ENCODE measurements around the gene CUX1. TPM values are rescaled to one million over a fixed set of nuclear protein-coding genes. Genes with fewer than 3 reads are reported as not detected.

Gene CUX1
- total RNA-seq, 1 experiment from 2014 or later: 47.6 TPM

GRCh38 chr7:102096706-102097427 is 279.4 kb downstream of the CUX1 start:
- no TSS peak for BruUV-seq (replicated peaks)
- no peak for DNase-seq (ENCODE audit: unreplicated experiment)
- TF ChIP-seq, protein P1, sequence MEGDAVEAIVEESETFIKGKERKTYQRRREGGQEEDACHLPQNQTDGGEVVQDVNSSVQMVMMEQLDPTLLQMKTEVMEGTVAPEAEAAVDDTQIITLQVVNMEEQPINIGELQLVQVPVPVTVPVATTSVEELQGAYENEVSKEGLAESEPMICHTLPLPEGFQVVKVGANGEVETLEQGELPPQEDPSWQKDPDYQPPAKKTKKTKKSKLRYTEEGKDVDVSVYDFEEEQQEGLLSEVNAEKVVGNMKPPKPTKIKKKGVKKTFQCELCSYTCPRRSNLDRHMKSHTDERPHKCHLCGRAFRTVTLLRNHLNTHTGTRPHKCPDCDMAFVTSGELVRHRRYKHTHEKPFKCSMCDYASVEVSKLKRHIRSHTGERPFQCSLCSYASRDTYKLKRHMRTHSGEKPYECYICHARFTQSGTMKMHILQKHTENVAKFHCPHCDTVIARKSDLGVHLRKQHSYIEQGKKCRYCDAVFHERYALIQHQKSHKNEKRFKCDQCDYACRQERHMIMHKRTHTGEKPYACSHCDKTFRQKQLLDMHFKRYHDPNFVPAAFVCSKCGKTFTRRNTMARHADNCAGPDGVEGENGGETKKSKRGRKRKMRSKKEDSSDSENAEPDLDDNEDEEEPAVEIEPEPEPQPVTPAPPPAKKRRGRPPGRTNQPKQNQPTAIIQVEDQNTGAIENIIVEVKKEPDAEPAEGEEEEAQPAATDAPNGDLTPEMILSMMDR (IDR thresholded peaks at IDR 0.05; ENCODE audit: unreplicated experiment): no peak
- ChIA-PET POLR2A (interaction anchor here (0.6 kb wide), 1 partner anchor 180 kb away, joined by 3 read pairs; no protein-coding TSS in a partner anchor), CTCF (no interaction called here)
- H3K9me3 Mint-ChIP-seq (ENCODE audit: unreplicated experiment): no peaks in the 10 kb centered on the region
- H3K27ac Mint-ChIP-seq (ENCODE audit: low read depth, unreplicated experiment): no peak overlapping the region
- no peaks in the 10 kb centered on the region for H3K4me1 Mint-ChIP-seq (ENCODE audit: insufficient read depth, unreplicated experiment)
- intact Hi-C loops (cut with micrococcal nuclease): no loop called here
- H3K36me3 Mint-ChIP-seq (ENCODE audit: insufficient read depth, unreplicated experiment): peaks cover 32% of the 10 kb centered on the region
- no peaks in the 10 kb centered on the region for H3K27me3 Mint-ChIP-seq (ENCODE audit: insufficient read depth, unreplicated experiment)
- H3K4me3 Mint-ChIP-seq (ENCODE audit: unreplicated experiment): no peak overlapping the region

DNA sequence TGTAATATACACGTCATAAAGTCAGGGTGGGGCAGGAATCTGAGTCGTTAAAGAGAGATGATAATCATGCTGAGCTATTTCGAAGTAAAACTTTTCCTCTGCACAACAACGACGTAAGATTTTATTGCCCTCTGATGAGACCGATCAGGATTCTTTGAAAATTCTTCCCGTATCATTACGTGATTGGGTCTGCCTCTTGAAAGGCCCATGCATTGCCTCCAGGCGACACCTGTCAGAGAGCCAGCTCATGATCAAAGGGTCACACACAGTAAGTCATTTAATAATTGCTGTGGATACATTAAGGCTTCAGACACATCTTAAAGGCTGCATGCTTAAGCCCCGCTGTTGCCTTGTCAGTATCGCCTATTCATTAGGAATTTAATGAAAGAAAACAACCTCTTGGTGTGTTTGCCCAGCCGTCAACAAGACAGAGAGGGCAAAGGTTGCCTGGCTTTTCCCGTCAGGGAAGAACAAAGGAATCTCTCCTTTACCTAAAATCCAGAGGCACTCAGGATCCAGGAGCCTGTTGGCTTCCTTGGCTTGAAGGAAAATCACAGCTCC is 280.3 kb downstream of the CUX1 start:
- no peak overlapping the region for H3K27ac Mint-ChIP-seq (ENCODE audit: low read depth, unreplicated experiment)
- ChIA-PET POLR2A (no interaction called here), CTCF (no interaction called here)
- no peak overlapping the region for H3K4me3 Mint-ChIP-seq (ENCODE audit: unreplicated experiment)
- DNase-seq (ENCODE audit: unreplicated experiment): no peak
- TF ChIP-seq, protein P1 (IDR thresholded peaks at IDR 0.05; ENCODE audit: unreplicated experiment): no peak
- H3K36me3 Mint-ChIP-seq (ENCODE audit: insufficient read depth, unreplicated experiment): peaks cover 29% of the 10 kb centered on the region
- intact Hi-C loops (cut with micrococcal nuclease): no loop called here
- TSS peak; percentile 63 for BruUV-seq (replicated peaks)
- no peaks in the 10 kb centered on the region for H3K4me1 Mint-ChIP-seq (ENCODE audit: insufficient read depth, unreplicated experiment)
- no peaks in the 10 kb centered on the region for H3K9me3 Mint-ChIP-seq (ENCODE audit: unreplicated experiment)
- H3K27me3 Mint-ChIP-seq (ENCODE audit: insufficient read depth, unreplicated experiment): no peaks in the 10 kb centered on the region

DNA sequence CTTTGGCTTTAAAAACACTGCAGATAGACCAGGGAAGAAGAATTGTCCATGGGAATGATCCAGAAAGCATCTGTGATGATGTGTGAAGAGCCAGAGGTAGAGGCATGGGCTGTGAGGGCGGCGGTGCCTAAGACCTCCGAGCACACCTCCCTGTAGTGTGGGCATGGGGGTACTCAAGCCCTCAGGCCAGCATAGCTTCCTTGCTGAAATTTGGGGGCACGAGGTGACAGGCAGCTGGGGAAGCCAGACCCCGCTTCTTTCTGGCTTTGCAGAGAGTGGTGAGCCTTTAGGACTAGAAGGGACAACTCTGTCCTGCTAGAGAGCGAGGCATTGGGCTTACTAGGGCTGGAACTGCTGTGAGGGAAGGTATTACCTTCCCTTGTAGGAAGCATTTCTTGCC is 281.6 kb downstream of the CUX1 start:
- no TSS peak for BruUV-seq (replicated peaks)
- DNase-seq (ENCODE audit: unreplicated experiment): no peak
- H3K36me3 Mint-ChIP-seq (ENCODE audit: insufficient read depth, unreplicated experiment): peaks cover 33% of the 10 kb centered on the region
- no peaks in the 10 kb centered on the region for H3K27me3 Mint-ChIP-seq (ENCODE audit: insufficient read depth, unreplicated experiment)
- H3K27ac Mint-ChIP-seq (ENCODE audit: low read depth, unreplicated experiment): no peak overlapping the region
- ChIA-PET CTCF (interaction anchor here (0.6 to 0.7 kb wide), 2 partner anchors 37 to 198 kb away, joined by 3 read pairs; no protein-coding TSS in a partner anchor), POLR2A (no interaction called here)
- H3K4me1 Mint-ChIP-seq (ENCODE audit: insufficient read depth, unreplicated experiment): peaks cover 6% of the 10 kb centered on the region
- intact Hi-C loops (cut with micrococcal nuclease): no loop called here
- no peaks in the 10 kb centered on the region for H3K9me3 Mint-ChIP-seq (ENCODE audit: unreplicated experiment)
- H3K4me3 Mint-ChIP-seq (ENCODE audit: unreplicated experiment): no peak overlapping the region
- TF ChIP-seq, protein P1 (IDR thresholded peaks at IDR 0.05; ENCODE audit: unreplicated experiment): no peak

DNA sequence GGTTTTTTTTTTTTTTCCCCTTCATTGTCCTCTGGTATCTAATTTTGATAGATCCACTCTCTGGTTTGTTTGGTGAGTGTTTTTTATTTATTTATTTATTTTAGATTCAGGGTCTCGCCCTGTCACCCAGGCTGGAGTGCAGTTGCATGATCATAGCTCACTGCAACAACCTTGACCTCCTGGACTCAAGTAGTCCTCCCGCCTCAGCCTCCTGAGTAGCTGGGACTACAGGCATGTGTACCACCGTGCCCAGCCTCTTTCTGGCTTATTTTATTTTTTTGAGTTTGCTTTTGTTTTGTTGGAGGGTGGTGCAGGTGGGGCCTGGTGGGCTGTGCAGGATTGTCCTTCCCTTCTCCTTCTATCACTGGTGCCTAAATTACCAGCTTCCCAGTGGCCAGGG is 282.0 kb downstream of the CUX1 start:
- Mint-ChIP-seq H3K4me3 (ENCODE audit: unreplicated experiment) (no peak overlapping the region), H3K9me3 (ENCODE audit: unreplicated experiment) (no peaks in the 10 kb centered on the region), H3K27me3 (ENCODE audit: insufficient read depth, unreplicated experiment) (no peaks in the 10 kb centered on the region), H3K27ac (ENCODE audit: low read depth, unreplicated experiment) (no peak overlapping the region), H3K36me3 (ENCODE audit: insufficient read depth, unreplicated experiment) (peaks cover 37% of the 10 kb centered on the region), H3K4me1 (ENCODE audit: insufficient read depth, unreplicated experiment) (peaks cover 6% of the 10 kb centered on the region)
- no peak for DNase-seq (ENCODE audit: unreplicated experiment)
- TF ChIP-seq, protein P1 (IDR thresholded peaks at IDR 0.05; ENCODE audit: unreplicated experiment): no peak
- POLR2A ChIA-PET: no interaction called here
- BruUV-seq (replicated peaks): no TSS peak
- intact Hi-C loops (cut with micrococcal nuclease): no loop called here
- CTCF ChIA-PET: interaction anchor here (0.5 kb wide), 1 partner anchor 372 kb away, joined by 3 read pairs; no protein-coding TSS in a partner anchor
